SHP77 (cell line): ENCODE data around the gene MICAL1.
"Not testable (repeated sequence)": the region's sequence is repeated elsewhere in the genome, so short reads cannot be mapped to it uniquely, and the experiment has no call there.

Source experiments
- DNase-seq, 2 experiments: peaks; one replicate each; lab custom pipeline; 2025; lab: John Stamatoyannopoulos, UW

MICAL1 gene

GRCh38 chr6:109475625-109476024 is 20.1 kb upstream of the MICAL1 start:
- no peak for DNase-seq

GRCh38 chr6:109474995-109475394 is 19.4 kb upstream of the MICAL1 start:
- DNase-seq = no peak

GRCh38 chr6:109473120-109473519 is 17.5 kb upstream of the MICAL1 start:
- DNase-seq = no peak

- DNase-seq = no peak
Observed at GRCh38 chr6:109472132-109472995, 16.8 kb upstream of the MICAL1 start.

GRCh38 chr6:109471105-109471810 is 15.7 kb upstream of the MICAL1 start:
- no peak for DNase-seq

GRCh38 chr6:109469591-109470189 is 14.1 kb upstream of the MICAL1 start:
- DNase-seq = no peak

GRCh38 chr6:109467696-109468095 is 12.1 kb upstream of the MICAL1 start:
- DNase-seq = no peak

GRCh38 chr6:109466212-109466923 is 10.8 kb upstream of the MICAL1 start:
- DNase-seq = no peak

GRCh38 chr6:109465772-109466171 is 10.2 kb upstream of the MICAL1 start:
- DNase-seq = peak; percentile 88 to 90

GRCh38 chr6:109461733-109462526 is 6.4 kb upstream of the MICAL1 start:
- no peak for DNase-seq

- DNase-seq = not testable (repeated sequence)
Observed at GRCh38 chr6:109461205-109461604, 5.6 kb upstream of the MICAL1 start.

- DNase-seq = no peak
Observed at GRCh38 chr6:109460161-109460829, 4.7 kb upstream of the MICAL1 start.

- DNase-seq = no peak
Observed at GRCh38 chr6:109458774-109459531, 3.4 kb upstream of the MICAL1 start.

GRCh38 chr6:109457562-109457996 is 2.0 kb upstream of the MICAL1 start:
- DNase-seq = no peak

- no peak for DNase-seq
Observed at GRCh38 chr6:109456710-109457561, 1.4 kb upstream of the MICAL1 start.

GRCh38 chr6:109456111-109456583 is 575 bp upstream of the MICAL1 start:
- DNase-seq = peak in 1 of 2 experiments; percentile 42

- DNase-seq = no peak
Observed at GRCh38 chr6:109454496-109455436, 806 bp downstream of the MICAL1 start.
